C4-2B (cell line): ENCODE data around the gene TSFM.

Experiments used
- H3K27ac ChIP-seq: fragments of 450-650 bp; 2 replicates; pipeline ENCODE4 v1.5.1; 2017
- ZFX ChIP-seq: fragments of 450-650 bp; IDR thresholded peaks from 2 replicates; pipeline ENCODE4 v1.6.1; 2017
- TF ChIP-seq, protein P1 (sequence below): fragments of 450-650 bp; conservative IDR thresholded peaks from 2 replicates; pipeline ENCODE4 v1.5.1; 2017; ENCODE audit warnings: mild to moderate bottlenecking

The TSFM gene

GRCh38 chr12:57777911-57778310 is 4.7 kb upstream of the TSFM start:
- no peak for TF ChIP-seq ZFX
- TF ChIP-seq, protein P1, sequence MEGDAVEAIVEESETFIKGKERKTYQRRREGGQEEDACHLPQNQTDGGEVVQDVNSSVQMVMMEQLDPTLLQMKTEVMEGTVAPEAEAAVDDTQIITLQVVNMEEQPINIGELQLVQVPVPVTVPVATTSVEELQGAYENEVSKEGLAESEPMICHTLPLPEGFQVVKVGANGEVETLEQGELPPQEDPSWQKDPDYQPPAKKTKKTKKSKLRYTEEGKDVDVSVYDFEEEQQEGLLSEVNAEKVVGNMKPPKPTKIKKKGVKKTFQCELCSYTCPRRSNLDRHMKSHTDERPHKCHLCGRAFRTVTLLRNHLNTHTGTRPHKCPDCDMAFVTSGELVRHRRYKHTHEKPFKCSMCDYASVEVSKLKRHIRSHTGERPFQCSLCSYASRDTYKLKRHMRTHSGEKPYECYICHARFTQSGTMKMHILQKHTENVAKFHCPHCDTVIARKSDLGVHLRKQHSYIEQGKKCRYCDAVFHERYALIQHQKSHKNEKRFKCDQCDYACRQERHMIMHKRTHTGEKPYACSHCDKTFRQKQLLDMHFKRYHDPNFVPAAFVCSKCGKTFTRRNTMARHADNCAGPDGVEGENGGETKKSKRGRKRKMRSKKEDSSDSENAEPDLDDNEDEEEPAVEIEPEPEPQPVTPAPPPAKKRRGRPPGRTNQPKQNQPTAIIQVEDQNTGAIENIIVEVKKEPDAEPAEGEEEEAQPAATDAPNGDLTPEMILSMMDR, result no peak

GRCh38 chr12:57779736-57780135 is 2.9 kb upstream of the TSFM start:
- TF ChIP-seq, protein P1, result no peak
- no peak for TF ChIP-seq ZFX
- no peak overlapping the region for H3K27ac ChIP-seq

More at GRCh38 chr12:57777911-57778310, 4.7 kb upstream of the TSFM start:
- H3K27ac ChIP-seq, result no peak overlapping the region

DNA sequence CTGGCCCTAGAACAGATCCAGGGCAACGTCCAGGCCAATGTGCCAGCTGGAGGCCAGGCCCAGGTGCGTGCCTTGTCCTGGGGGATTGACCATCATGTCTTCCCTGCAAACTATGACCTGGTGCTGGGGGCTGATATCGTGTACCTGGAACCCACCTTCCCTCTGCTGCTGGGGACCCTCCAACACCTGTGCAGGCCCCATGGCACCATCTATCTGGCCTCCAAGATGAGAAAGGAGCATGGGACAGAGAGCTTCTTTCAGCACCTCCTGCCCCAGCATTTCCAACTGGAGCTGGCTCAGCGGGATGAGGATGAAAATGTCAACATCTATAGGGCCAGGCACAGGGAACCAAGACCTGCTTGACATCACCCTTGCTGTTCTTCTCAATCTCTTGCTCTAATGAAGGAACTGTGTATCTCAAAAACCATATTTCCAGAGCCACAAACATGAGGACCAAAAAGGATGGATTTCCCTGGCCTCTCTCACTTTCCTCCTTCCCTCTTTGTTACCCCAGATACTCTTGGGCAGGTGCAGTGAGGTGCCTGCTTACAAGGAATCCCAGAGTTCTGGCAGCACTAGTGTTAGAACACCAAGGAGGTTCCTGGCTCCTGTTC is 2.2 kb upstream of the TSFM start:
- H3K27ac ChIP-seq, result no peak overlapping the region

GRCh38 chr12:57781244-57781643 is 1.3 kb upstream of the TSFM start:
- no peak overlapping the region for H3K27ac ChIP-seq
- TF ChIP-seq, protein P1, result no peak
- no peak for TF ChIP-seq ZFX

More for the DNA sequence above, 2.2 kb upstream of the TSFM start:
- no peak for TF ChIP-seq ZFX
- TF ChIP-seq, protein P1, result no peak

- H3K27ac ChIP-seq, result no peak overlapping the region
- TF ChIP-seq, protein P1, result no peak
- no peak for TF ChIP-seq ZFX
Measured at GRCh38 chr12:57781801-57782200, 786 bp upstream of the TSFM start.

DNA sequence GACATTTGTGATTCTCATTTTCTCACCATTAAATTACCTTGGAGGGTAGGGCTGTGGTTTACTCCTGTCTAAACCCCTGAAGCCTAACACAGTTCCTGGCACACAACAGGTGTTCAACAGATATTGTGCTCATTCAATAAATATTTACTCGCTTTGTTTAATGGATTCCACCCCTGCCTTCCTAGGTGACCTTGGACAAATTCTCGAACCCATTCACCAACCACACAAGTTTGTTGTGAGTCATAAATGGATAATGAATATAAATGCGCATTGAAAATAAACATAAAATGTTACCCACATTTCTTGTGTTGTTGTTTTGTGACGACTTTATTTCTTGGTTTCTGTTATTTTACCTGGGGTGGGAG is 362 bp upstream of the TSFM start:
- peak overlapping the region; percentile 74; the same call in 1 of the 2 replicates for H3K27ac ChIP-seq
- TF ChIP-seq, protein P1, result no peak
- no peak for TF ChIP-seq ZFX

- peak overlapping the region; percentile 74 for H3K27ac ChIP-seq
- TF ChIP-seq ZFX, result no peak
- TF ChIP-seq, protein P1, result no peak
Measured at GRCh38 chr12:57783466-57783801, 847 bp downstream of the TSFM start.
